Neural cell (in vitro differentiated cells): ENCODE data around the gene GATB. TPM values are rescaled to one million over a fixed set of nuclear protein-coding genes. Genes with fewer than 3 reads are reported as not detected.

Experiments
- H2AFZ ChIP-seq: fragments of 200-600, 300-800 bp; sonication (generic), shearing (Covaris generic); 2 replicates; pipeline ENCODE4 v1.6.0; 2014; ENCODE audit warnings: low read depth, mild to moderate bottlenecking, antibody characterized with exemption, low read length, moderate library complexity
- H3F3A ChIP-seq: fragments of 200-600 bp; shearing (Covaris generic); 2 replicates; pipeline ENCODE4 v1.6.1; 2016; ENCODE audit warnings: mild to moderate bottlenecking, moderate library complexity, mixed read lengths, antibody characterized with exemption, low read length; ENCODE audit not compliant: insufficient read depth, poor library complexity, severe bottlenecking
- H3K27ac ChIP-seq: fragments of 200-600, 300-800 bp; sonication (generic), shearing (Covaris generic); 2 replicates; pipeline ENCODE4 v1.5.1; 2014; ENCODE audit warnings: mild to moderate bottlenecking, low read length, moderate library complexity
- H3K27me3 ChIP-seq: fragments of 300-800, 200-600 bp; sonication (generic), shearing (Covaris generic); 2 replicates; pipeline ENCODE4 v1.6.0; 2014; ENCODE audit warnings: mild to moderate bottlenecking, low read depth, low read length, moderate library complexity; ENCODE audit not compliant: insufficient read depth
- H3K36me3 ChIP-seq: fragments of 300-800, 200-600 bp; sonication (generic), shearing (Covaris generic); 2 replicates; pipeline ENCODE4 v1.5.1; 2014; ENCODE audit warnings: mild to moderate bottlenecking, antibody characterized with exemption, low read length, moderate library complexity; ENCODE audit not compliant: insufficient read depth
- H3K4me2 ChIP-seq: fragments of 300-800, 200-600 bp; sonication (generic), shearing (Covaris generic); 2 replicates; pipeline ENCODE4 v1.6.0; 2014; ENCODE audit warnings: mild to moderate bottlenecking, low read length
- H3K4me3 ChIP-seq: fragments of 300-800, 200-600 bp; sonication (generic), shearing (Covaris generic); 2 replicates; pipeline ENCODE4 v1.5.1; 2014; ENCODE audit warnings: mild to moderate bottlenecking, low read length, moderate library complexity
- H3K79me2 ChIP-seq: fragments of 200-600 bp; shearing (Covaris generic); replicated peaks from 2 replicates; pipeline ENCODE4 v1.6.0; 2014; ENCODE audit warnings: mild to moderate bottlenecking, low read length, moderate library complexity; ENCODE audit not compliant: insufficient read depth
- H3K9ac ChIP-seq: fragments of 300-800, 200-600 bp; sonication (generic), shearing (Covaris generic); 2 replicates; pipeline ENCODE4 v1.6.1; 2016; ENCODE audit warnings: mild to moderate bottlenecking, low read length, mixed read lengths
- H3K9me2 ChIP-seq: fragments of 200-600 bp; shearing (Covaris generic); 2 replicates; pipeline ENCODE4 v1.6.1; 2016; ENCODE audit warnings: mild to moderate bottlenecking, low read length, mixed read lengths; ENCODE audit not compliant: insufficient read depth
- H3K9me3 ChIP-seq: fragments of 200-600, 300-800 bp; sonication (generic), shearing (Covaris generic); 2 replicates; pipeline ENCODE4 v1.6.1; 2016; ENCODE audit warnings: mild to moderate bottlenecking, mixed run types, low read length, moderate library complexity, mixed read lengths
- H4K20me1 ChIP-seq: fragments of 200-600 bp; shearing (Covaris generic); 2 replicates; pipeline ENCODE4 v1.6.1; 2016; ENCODE audit warnings: mild to moderate bottlenecking, mixed run types; ENCODE audit not compliant: insufficient read depth
- EP300 ChIP-seq: fragments of 450-650 bp; conservative IDR thresholded peaks from 2 replicates; pipeline ENCODE4 v1.6.1; 2014; ENCODE audit warnings: antibody characterized with exemption, mild to moderate bottlenecking, moderate library complexity; ENCODE audit not compliant: poor library complexity, severe bottlenecking
- EZH2 ChIP-seq: fragments of 200-600, 300-800 bp; shearing (Covaris generic), sonication (generic); IDR thresholded peaks from 2 replicates; pipeline ENCODE4 v1.6.1; 2014; ENCODE audit warnings: antibody characterized with exemption, low read length, borderline replicate concordance, mild to moderate bottlenecking; ENCODE audit not compliant: insufficient read depth, poor library complexity, severe bottlenecking
- MXI1 ChIP-seq: fragments of 450-650 bp; conservative IDR thresholded peaks from 2 replicates; pipeline ENCODE4 v1.6.1; 2014; ENCODE audit warnings: antibody characterized with exemption, mild to moderate bottlenecking; ENCODE audit not compliant: poor library complexity, severe bottlenecking
- POLR2AphosphoS5 ChIP-seq: IDR thresholded peaks from 2 replicates; pipeline ENCODE4 v1.6.1; 2012
- RAD21 ChIP-seq: fragments of 450-650 bp; conservative IDR thresholded peaks from 2 replicates; pipeline ENCODE4 v1.6.1; 2014; ENCODE audit warnings: antibody characterized with exemption, mild to moderate bottlenecking, moderate library complexity
- REST ChIP-seq: IDR thresholded peaks from 2 replicates; pipeline ENCODE4 v1.6.1; 2012; ENCODE audit warnings: borderline replicate concordance
- SMC3 ChIP-seq: fragments of 450-650 bp; conservative IDR thresholded peaks from 2 replicates; pipeline ENCODE4 v1.6.1; 2014; ENCODE audit warnings: antibody characterized with exemption, mild to moderate bottlenecking, moderate library complexity; ENCODE audit not compliant: poor library complexity
- TAF1 ChIP-seq: IDR thresholded peaks from 2 replicates; pipeline ENCODE4 v1.6.1; 2012; ENCODE audit warnings: low read depth
- polyA plus RNA-seq: library from polyadenylated mRNA; depleted of rRNA; stranded (reverse); fragments of >200 nt; gene quantifications from 2 replicates; pipeline ENCODE4 v1.2.3, GENCODE V29; 2014
- TF ChIP-seq, protein P1 (sequence below): fragments of 450-650 bp; IDR thresholded peaks from 2 replicates; pipeline ENCODE4 v1.5.1; 2014; ENCODE audit warnings: antibody characterized with exemption, mild to moderate bottlenecking, moderate library complexity; ENCODE audit not compliant: poor library complexity, severe bottlenecking

Gene GATB
- polyA plus RNA-seq, 1 donor from 2014 or later, result 15.3 TPM

DNA sequence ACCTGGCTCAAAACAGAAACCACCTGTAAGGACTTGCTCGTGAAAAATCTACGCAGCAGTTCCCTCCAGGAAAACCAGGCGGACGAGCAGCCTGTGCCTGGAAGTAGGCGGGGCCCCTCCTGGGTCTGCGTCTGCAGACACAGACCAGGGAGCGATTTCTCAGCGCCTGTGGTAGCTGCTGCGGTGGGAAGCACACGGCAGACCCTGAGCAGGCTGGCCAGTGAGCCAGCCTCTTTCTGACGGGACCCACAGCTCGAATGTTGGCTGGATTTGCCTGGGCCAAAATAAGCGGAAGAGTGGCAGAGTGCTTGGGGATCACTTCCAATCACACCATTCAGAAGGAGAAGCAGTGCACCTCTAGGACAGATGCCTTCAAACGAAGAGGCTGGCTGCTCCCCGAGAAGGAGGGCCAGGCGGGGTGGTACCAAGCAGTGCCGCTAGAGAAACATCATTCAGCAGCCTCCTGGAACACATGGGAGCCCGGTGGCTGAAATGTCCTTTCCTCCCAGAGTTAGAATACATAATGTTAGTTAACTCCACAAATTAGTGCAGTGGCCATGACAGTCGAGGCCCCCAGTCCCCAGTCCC, 85.9 kb downstream of the GATB start:
- no peaks in the 10 kb centered on the region for H3F3A ChIP-seq
- no peaks in the 10 kb centered on the region for H3K27me3 ChIP-seq
- H3K79me2 ChIP-seq, result no peaks in the 10 kb centered on the region
- H3K9ac ChIP-seq, result no peak overlapping the region
- no peak for TF ChIP-seq POLR2AphosphoS5
- no peak for TF ChIP-seq EP300
- no peak for TF ChIP-seq SMC3
- no peak for TF ChIP-seq TAF1
- no peak for TF ChIP-seq EZH2
- TF ChIP-seq, protein P1, sequence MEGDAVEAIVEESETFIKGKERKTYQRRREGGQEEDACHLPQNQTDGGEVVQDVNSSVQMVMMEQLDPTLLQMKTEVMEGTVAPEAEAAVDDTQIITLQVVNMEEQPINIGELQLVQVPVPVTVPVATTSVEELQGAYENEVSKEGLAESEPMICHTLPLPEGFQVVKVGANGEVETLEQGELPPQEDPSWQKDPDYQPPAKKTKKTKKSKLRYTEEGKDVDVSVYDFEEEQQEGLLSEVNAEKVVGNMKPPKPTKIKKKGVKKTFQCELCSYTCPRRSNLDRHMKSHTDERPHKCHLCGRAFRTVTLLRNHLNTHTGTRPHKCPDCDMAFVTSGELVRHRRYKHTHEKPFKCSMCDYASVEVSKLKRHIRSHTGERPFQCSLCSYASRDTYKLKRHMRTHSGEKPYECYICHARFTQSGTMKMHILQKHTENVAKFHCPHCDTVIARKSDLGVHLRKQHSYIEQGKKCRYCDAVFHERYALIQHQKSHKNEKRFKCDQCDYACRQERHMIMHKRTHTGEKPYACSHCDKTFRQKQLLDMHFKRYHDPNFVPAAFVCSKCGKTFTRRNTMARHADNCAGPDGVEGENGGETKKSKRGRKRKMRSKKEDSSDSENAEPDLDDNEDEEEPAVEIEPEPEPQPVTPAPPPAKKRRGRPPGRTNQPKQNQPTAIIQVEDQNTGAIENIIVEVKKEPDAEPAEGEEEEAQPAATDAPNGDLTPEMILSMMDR, result no peak
- no peak for TF ChIP-seq RAD21
- no peak for TF ChIP-seq MXI1
- no peak for TF ChIP-seq REST
- H4K20me1 ChIP-seq, result no peaks in the 10 kb centered on the region
- no peak overlapping the region for H3K4me3 ChIP-seq
- no peak overlapping the region for H3K27ac ChIP-seq
- H3K9me2 ChIP-seq, result no peaks in the 10 kb centered on the region
- H3K36me3 ChIP-seq, result no peaks in the 10 kb centered on the region
- no peak overlapping the region for H2AFZ ChIP-seq
- H3K4me2 ChIP-seq, result no peak overlapping the region
- H3K9me3 ChIP-seq, result no peaks in the 10 kb centered on the region

- Histone ChIP-seq H3K4me3 (no peak overlapping the region), H2AFZ (no peak overlapping the region), H3K9me2 (no peaks in the 10 kb centered on the region), H3K27me3 (no peaks in the 10 kb centered on the region), H4K20me1 (no peaks in the 10 kb centered on the region), H3K9ac (no peak overlapping the region), H3K36me3 (no peaks in the 10 kb centered on the region), H3K4me2 (no peak overlapping the region), H3F3A (no peaks in the 10 kb centered on the region), H3K27ac (no peak overlapping the region), H3K9me3 (no peaks in the 10 kb centered on the region), H3K79me2 (no peaks in the 10 kb centered on the region)
- TF ChIP-seq POLR2AphosphoS5 (no peak), EP300 (no peak), REST (no peak), RAD21 (no peak), SMC3 (no peak), TAF1 (no peak), EZH2 (no peak), MXI1 (no peak)
- TF ChIP-seq, protein P1, result no peak
Observed at GRCh38 chr4:151673908-151674520, 86.8 kb downstream of the GATB start.
